Stomach smooth muscle (tissue), 2 donors: ENCODE measurements around the gene CETP.

ENCODE experiments used
- H3K27ac ChIP-seq: one replicate; pipeline ENCODE4 v1.7.0; 2013; ENCODE audit warnings: mild to moderate bottlenecking, low read length, inconsistent platforms
- H3K27me3 ChIP-seq, 2 donors: one replicate each; pipeline ENCODE4 v1.7.0; 2013; ENCODE audit warnings: low read length in 2 of 2; ENCODE audit not compliant: insufficient read depth in 2 of 2, control insufficient read depth in 1 of 2
- H3K36me3 ChIP-seq, 2 donors: one replicate each; pipeline ENCODE4 v1.7.0; 2013; ENCODE audit warnings: low read length in 2 of 2; ENCODE audit not compliant: control insufficient read depth in 2 of 2, insufficient read depth in 2 of 2
- H3K4me1 ChIP-seq: one replicate; pipeline ENCODE4 v1.7.0; 2013; ENCODE audit warnings: low read length; ENCODE audit not compliant: control insufficient read depth, insufficient read depth
- H3K4me3 ChIP-seq, 2 donors: one replicate each; pipeline ENCODE4 v1.7.0; 2013; ENCODE audit warnings: low read length in 2 of 2
- H3K9ac ChIP-seq, 2 donors: one replicate each; pipeline ENCODE4 v1.7.0; 2013; ENCODE audit warnings: low read length in 2 of 2, mild to moderate bottlenecking in 1 of 2
- H3K9me3 ChIP-seq, 2 donors: one replicate each; pipeline ENCODE4 v1.7.0; 2013; ENCODE audit warnings: low read length in 2 of 2; ENCODE audit not compliant: control insufficient read depth in 2 of 2
- donor health status: healthy.
- donor health status: Pancreatic carcinoma.

The CETP gene

DNA sequence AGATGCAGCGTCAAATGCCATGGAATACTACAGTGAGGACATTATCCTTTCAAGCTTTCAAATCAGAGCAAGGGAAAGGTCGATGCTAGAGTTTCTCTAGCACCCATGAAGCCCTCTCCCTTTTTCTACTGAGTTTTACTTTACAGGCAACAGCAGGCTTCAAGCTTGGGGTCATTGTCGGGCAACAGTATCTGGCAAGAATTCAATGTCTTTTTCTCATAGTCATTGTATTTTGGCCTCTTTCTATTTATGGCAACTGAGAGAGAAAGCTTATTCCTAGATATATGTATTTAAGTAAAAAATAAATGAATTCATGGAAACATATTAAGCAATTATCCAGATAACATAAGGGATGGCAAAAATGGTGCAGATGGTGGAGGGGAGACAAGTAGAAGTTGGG, 364 bp upstream of the CETP start:
- H3K4me3 ChIP-seq: no peak overlapping the region
- H3K27me3 ChIP-seq: no peaks in the 10 kb centered on the region
- H3K9me3 ChIP-seq: no peaks in the 10 kb centered on the region
- no peak overlapping the region for H3K27ac ChIP-seq
- H3K4me1 ChIP-seq: peaks cover 12% of the 10 kb centered on the region
- no peak overlapping the region for H3K9ac ChIP-seq
- no peaks in the 10 kb centered on the region for H3K36me3 ChIP-seq

DNA sequence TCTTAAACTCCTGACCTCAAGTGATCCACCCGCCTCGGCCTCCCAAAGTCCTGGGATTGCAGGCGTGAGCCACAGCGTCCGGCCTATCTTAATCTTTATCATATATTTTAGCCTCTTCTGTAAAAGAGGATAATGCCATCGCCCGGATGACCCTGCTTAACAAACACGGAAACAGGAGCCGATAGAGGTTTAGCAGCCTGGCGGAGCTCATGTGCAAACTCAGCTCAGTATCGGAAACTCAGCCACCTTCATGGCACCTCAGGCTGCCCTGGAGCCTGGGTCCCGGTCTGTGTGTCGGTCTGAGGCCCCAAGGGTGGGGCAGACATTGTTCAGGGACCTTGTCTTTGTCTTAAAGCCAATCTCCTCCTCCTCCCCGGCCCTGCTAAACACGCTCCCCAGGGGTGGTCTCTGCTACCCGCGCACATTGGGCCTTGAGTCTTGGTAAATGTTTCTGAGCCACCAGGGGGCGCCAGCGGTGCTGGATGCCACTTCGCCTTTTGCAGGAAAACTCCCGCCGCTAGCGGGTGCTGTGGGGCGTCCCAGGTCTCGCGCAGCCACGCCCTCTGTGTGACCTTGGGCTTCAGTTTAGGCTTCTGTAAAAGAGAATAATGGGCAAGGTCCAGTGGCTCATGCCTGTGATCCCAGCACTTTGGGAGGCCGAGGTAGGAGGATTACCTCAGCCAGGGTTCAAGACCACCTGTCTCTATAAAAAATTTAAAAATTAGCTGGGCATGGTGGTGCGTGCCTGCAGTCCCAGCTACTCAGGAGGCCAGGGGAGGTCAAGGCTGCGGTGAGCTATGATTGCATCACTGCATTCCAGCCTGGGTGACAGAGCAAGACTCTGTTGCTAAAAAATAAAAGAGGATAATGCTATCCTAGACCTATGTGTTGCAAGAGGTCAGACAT, 2.7 kb downstream of the CETP start:
- H3K36me3 ChIP-seq: no peaks in the 10 kb centered on the region
- no peak overlapping the region for H3K4me3 ChIP-seq
- no peak overlapping the region for H3K9ac ChIP-seq
- H3K9me3 ChIP-seq: no peaks in the 10 kb centered on the region
- no peak overlapping the region for H3K27ac ChIP-seq
- no peaks in the 10 kb centered on the region for H3K27me3 ChIP-seq
- peaks cover 12% of the 10 kb centered on the region for H3K4me1 ChIP-seq

DNA sequence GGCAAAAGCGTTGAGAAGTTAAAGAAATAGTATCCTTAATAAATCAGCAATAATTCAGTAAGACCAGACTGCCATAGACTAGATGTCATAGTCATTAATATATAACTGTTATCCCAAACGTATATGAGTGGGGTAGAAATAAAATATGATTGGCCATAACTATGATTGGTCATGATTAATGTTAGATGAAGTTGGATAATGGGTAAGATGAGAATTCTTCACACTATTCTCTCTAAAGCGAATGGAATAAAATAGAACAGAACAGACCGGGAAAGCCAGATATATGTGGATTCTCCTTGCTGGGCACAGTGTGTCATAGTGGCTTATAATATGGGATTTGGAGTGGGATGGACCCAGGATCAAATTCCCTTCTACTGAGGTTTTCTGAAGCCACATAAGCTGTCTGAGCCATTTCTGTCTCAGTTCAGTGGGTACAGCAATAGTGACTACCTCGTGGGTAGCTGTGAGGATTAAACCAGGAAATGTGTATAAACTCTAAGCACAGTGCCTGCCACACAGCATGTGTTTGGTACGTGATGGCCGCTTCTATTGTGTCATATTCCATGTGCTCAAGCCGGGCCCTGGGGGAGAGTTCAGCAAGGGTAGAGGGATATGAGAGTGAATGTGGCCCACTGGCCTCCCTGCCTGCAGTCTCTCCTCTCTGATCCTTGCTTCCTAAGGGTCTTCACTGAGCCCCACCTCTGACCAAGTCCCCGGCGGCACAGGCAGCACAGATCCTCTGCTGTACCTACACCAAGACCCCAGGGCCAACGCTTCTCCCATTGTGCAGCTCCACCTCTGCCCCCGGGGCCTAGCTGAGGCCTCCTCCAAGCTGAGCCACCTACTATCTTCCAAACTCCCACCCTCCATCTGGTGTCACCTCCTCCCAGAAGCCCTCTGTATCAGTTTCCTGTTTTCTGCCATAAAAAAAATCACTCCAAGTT, 3.7 kb downstream of the CETP start:
- peaks cover 12% of the 10 kb centered on the region for H3K4me1 ChIP-seq
- H3K27me3 ChIP-seq: no peaks in the 10 kb centered on the region
- H3K9me3 ChIP-seq: no peaks in the 10 kb centered on the region
- H3K4me3 ChIP-seq: no peak overlapping the region
- no peak overlapping the region for H3K9ac ChIP-seq
- no peak overlapping the region for H3K27ac ChIP-seq
- no peaks in the 10 kb centered on the region for H3K36me3 ChIP-seq

DNA sequence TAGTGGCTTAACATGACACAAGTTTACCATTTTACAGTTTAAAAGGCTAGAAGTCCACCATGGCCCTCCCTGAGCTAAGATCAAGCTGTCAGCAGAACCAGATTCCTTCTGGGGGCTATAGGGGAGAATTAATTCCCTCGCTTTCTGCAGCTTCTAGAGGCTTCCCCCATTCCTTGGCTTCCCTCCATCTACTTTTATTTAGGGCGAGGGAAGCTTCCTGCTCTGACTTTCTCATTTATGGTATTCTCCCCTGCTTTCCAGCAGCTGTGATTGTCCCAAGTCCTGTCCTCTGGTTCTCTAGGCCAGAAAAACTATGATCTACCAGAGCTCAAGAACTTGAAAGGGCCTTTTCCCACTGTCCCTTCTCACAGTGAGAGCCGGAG, 4.3 kb downstream of the CETP start:
- H3K4me1 ChIP-seq: peaks cover 10% of the 10 kb centered on the region
- H3K36me3 ChIP-seq: no peaks in the 10 kb centered on the region
- no peak overlapping the region for H3K4me3 ChIP-seq
- H3K9me3 ChIP-seq: no peaks in the 10 kb centered on the region
- no peak overlapping the region for H3K9ac ChIP-seq
- peaks cover 0 to 2% of the 10 kb centered on the region in 2 donors for H3K27me3 ChIP-seq
- no peak overlapping the region for H3K27ac ChIP-seq

DNA sequence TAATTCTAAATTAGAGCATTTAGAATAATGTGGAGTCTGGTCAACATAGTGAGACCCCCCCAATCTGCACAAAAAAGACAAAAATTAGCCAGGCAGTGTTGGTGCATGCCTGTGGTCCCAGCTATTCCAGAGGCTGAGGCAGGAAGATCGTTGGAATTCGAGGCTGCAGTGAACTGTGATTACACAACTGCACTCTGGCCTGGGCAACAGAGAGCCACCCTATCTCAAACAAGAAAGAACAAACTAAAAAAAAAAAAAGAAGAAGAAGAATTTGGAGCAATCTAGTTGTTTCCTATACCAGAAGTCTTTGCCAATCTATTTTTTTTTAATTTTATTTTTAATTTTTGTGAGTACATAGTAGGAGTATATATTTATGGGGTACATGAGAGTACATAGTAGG, 6.0 kb downstream of the CETP start:
- Histone ChIP-seq H3K4me1 (peaks cover 8% of the 10 kb centered on the region), H3K9me3 (no peaks in the 10 kb centered on the region), H3K4me3 (no peak overlapping the region), H3K9ac (no peak overlapping the region), H3K27me3 (peaks cover 0 to 2% of the 10 kb centered on the region in 2 donors), H3K27ac (no peak overlapping the region), H3K36me3 (no peaks in the 10 kb centered on the region)

DNA sequence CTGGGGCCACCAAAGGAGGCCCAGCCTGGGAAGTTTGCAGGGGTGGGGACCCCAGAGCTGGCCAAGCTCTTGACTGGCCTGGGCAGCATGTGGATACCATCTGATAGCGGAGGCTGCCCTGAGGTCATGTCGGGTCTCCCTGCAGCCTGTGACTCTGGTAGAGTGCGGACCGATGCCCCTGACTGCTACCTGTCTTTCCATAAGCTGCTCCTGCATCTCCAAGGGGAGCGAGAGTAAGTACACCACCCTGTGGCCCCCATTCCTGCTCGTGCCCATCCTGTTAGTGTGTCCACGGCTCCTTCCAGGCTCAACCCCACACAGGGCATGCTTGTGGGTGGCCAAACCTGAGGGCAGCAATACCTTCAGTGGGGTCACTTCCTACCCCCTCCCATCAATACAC, 8.0 kb downstream of the CETP start:
- H3K4me1 ChIP-seq: peaks cover 8% of the 10 kb centered on the region
- H3K36me3 ChIP-seq: no peaks in the 10 kb centered on the region
- H3K27ac ChIP-seq: no peak overlapping the region
- H3K4me3 ChIP-seq: no peak overlapping the region
- peaks cover 0 to 2% of the 10 kb centered on the region in 2 donors for H3K27me3 ChIP-seq
- H3K9me3 ChIP-seq: no peaks in the 10 kb centered on the region
- no peak overlapping the region for H3K9ac ChIP-seq

- H3K4me1 ChIP-seq: peaks cover 3% of the 10 kb centered on the region
- no peak overlapping the region for H3K27ac ChIP-seq
- no peak overlapping the region for H3K4me3 ChIP-seq
Observed at GRCh38 chr16:56970934-56971767, 9.4 kb downstream of the CETP start.

GRCh38 chr16:56971768-56972043, 10.0 kb downstream of the CETP start:
- no peak overlapping the region for H3K27ac ChIP-seq

More at GRCh38 chr16:56970934-56971767, 9.4 kb downstream of the CETP start:
- Histone ChIP-seq H3K27me3 (peaks cover 0 to 2% of the 10 kb centered on the region in 2 donors), H3K9ac (no peak overlapping the region), H3K36me3 (no peaks in the 10 kb centered on the region), H3K9me3 (no peaks in the 10 kb centered on the region)

DNA sequence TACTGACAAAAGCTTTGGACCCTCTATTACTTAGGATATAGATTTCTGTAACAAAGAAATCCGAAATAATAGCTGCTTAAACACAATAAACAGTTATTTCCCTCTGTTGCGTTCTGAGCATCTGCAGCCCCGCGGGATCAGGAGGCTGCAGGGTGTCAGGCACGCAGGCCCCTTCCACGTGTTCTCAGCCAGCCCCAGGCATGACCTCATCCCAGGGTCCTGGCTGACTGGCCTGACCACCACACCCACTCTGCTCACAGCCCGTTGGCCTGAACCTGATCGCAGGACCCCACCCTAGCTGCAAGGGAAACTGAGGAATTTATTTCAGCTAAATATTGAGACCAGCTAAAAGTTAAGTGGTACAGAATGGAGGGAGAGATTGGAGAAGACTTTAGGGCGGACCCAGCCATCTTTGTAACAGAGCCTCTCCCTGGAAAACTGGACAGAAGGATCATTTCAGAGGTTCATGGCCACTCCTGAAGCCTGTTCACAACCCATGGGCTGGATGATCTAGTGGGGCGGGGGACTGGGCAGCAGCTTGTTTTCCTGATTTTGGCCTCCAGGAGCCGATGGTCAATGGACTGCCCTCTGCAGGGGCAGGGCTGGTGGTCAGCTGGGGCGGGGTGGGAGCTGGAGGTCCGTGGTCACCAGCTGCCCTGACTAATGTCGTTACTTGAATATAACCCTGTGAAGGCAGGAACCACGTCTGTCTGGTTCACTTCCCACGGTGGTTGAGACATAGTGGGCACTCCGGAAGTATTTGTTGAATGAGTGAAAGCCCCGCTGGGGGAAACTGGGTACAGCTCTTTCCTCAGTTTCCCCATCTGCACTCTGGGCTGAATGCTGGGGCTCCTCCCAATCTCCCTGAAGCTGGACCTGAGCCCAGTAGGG, 10.9 kb downstream of the CETP start:
- H3K27me3 ChIP-seq: peaks cover 0 to 2% of the 10 kb centered on the region in 2 donors
- H3K4me1 ChIP-seq: no peaks in the 10 kb centered on the region
- no peak overlapping the region for H3K9ac ChIP-seq
- no peak overlapping the region for H3K4me3 ChIP-seq
- H3K27ac ChIP-seq: no peak overlapping the region
- H3K9me3 ChIP-seq: no peaks in the 10 kb centered on the region
- H3K36me3 ChIP-seq: no peaks in the 10 kb centered on the region

More at GRCh38 chr16:56971768-56972043, 10.0 kb downstream of the CETP start:
- no peaks in the 10 kb centered on the region for H3K9me3 ChIP-seq
- no peak overlapping the region for H3K4me3 ChIP-seq
- H3K36me3 ChIP-seq: no peaks in the 10 kb centered on the region
- no peaks in the 10 kb centered on the region for H3K4me1 ChIP-seq
- peaks cover 0 to 2% of the 10 kb centered on the region in 2 donors for H3K27me3 ChIP-seq
- no peak overlapping the region for H3K9ac ChIP-seq
